T47D (cell line): ENCODE data around the gene AQP2.

Source experiments
- DNase-seq, 2 experiments: peaks; one replicate each; pipeline versions ENCODE4 v3.0.0 to v3.0.0-alpha.2; 2011 to 2012; ENCODE audit warnings: low read depth in 1 of 2, low spot score in 1 of 2
- JUND ChIP-seq: IDR thresholded peaks from 2 replicates; pipeline ENCODE4 v1.6.1; 2012; ENCODE audit warnings: low read depth
- in situ Hi-C: cut with HindIII; loops from 2 replicates; pipeline ENCODE4 v1.10.0; 2016; ENCODE audit warnings: low sequenced_read_pairs, low pct_unique_long_range_greater_than_20kb

AQP2 gene

GRCh38 chr12:49937639-49938300 lies 12.8 kb upstream of the AQP2 start:
- in situ Hi-C loops, result no loop called here
- DNase-seq, result no peak
- no peak for TF ChIP-seq JUND

GRCh38 chr12:49939307-49939706 lies 11.2 kb upstream of the AQP2 start:
- no peak for TF ChIP-seq JUND
- DNase-seq, result no peak
- in situ Hi-C loops, result no loop called here

GRCh38 chr12:49939707-49940106 lies 10.8 kb upstream of the AQP2 start:
- no peak for TF ChIP-seq JUND
- no peak for DNase-seq
- in situ Hi-C loops, result no loop called here

- no peak for TF ChIP-seq JUND
- in situ Hi-C loops, result no loop called here
- DNase-seq, result no peak
These were observed 8.7 kb upstream of the AQP2 start for GRCh38 chr12:49941556-49942511.

- DNase-seq, result no peak
- TF ChIP-seq JUND, result no peak
- in situ Hi-C loops, result no loop called here
These were observed 8.0 kb upstream of the AQP2 start for GRCh38 chr12:49942512-49942893.

GRCh38 chr12:49942921-49943624 lies 7.5 kb upstream of the AQP2 start:
- in situ Hi-C loops, result no loop called here
- no peak for TF ChIP-seq JUND
- DNase-seq, result peak in 1 of 2 experiments; percentile 25

- TF ChIP-seq JUND, result no peak
- no peak for DNase-seq
- in situ Hi-C loops, result no loop called here
These were observed 6.9 kb upstream of the AQP2 start for GRCh38 chr12:49943625-49943960.

GRCh38 chr12:49944046-49944445 lies 6.5 kb upstream of the AQP2 start:
- DNase-seq, result no peak
- in situ Hi-C loops, result no loop called here
- no peak for TF ChIP-seq JUND

GRCh38 chr12:49944718-49945117 lies 5.8 kb upstream of the AQP2 start:
- no peak for TF ChIP-seq JUND
- in situ Hi-C loops, result no loop called here
- DNase-seq, result no peak

GRCh38 chr12:49945394-49946080 lies 5.0 kb upstream of the AQP2 start:
- TF ChIP-seq JUND, result no peak
- peak; percentile 83 to 85 for DNase-seq
- in situ Hi-C loops, result no loop called here

GRCh38 chr12:49946086-49946485 lies 4.5 kb upstream of the AQP2 start:
- in situ Hi-C loops, result no loop called here
- DNase-seq, result no peak
- TF ChIP-seq JUND, result no peak

GRCh38 chr12:49946497-49946896 lies 4.0 kb upstream of the AQP2 start:
- no peak for TF ChIP-seq JUND
- DNase-seq, result no peak
- in situ Hi-C loops, result no loop called here

- DNase-seq, result no peak
- TF ChIP-seq JUND, result no peak
- in situ Hi-C loops, result no loop called here
These were observed 2.8 kb upstream of the AQP2 start for GRCh38 chr12:49947593-49948226.
